HG03342 (cell line): Measurements from ENCODE around the gene IL17A.

ENCODE experiments used
- ATAC-seq: cut with Tn5 transposase; IDR thresholded peaks from one replicate; pipeline ENCODE4 v1.9.1; 2021; ENCODE audit warnings: mild to moderate bottlenecking, moderate library complexity; ENCODE audit not compliant: unreplicated experiment

Gene IL17A

DNA sequence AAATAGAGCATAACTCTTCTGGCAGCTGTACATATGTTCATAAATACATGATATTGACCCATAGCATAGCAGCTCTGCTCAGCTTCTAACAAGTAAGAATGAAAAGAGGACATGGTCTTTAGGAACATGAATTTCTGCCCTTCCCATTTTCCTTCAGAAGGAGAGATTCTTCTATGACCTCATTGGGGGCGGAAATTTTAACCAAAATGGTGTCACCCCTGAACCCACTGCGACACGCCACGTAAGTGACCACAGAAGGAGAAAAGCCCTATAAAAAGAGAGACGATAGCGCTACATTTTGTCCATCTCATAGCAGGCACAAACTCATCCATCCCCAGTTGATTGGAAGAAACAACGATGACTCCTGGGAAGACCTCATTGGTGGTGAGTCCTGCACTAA, at the start of gene IL17A:
Gene IL17A (plus strand): TSS at position 301 of the 400 bp plus-strand sequence. CDS start 57 bp downstream, at position 358.
- ATAC-seq: no peak

DNA sequence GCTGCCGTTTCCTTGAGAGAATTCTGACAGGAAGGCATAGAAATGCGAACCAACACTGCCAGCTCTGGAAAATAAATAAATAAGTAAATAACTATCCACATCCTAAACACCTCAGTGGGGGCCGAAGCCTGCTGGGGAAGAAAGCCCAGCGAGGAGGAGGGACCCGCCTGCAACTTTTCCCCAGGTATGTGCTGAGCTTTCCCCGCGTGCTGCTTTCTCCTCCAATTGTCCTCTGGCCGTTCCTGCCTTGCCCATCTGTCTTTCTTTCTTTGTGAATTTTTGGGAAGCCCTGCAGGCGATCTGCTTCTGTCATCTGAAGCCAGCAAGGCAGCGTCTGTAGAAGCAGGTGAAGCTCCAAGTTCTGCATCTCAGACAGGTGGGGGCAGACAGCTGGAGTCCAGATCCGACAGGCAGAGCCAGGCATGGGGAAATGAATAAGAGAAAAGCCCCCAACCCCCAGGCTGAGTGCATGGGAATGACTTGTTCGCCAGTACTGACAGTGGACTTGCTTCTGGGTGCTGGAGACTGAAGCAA, 49.2 kb upstream of the IL17A start:
- no peak for ATAC-seq

DNA sequence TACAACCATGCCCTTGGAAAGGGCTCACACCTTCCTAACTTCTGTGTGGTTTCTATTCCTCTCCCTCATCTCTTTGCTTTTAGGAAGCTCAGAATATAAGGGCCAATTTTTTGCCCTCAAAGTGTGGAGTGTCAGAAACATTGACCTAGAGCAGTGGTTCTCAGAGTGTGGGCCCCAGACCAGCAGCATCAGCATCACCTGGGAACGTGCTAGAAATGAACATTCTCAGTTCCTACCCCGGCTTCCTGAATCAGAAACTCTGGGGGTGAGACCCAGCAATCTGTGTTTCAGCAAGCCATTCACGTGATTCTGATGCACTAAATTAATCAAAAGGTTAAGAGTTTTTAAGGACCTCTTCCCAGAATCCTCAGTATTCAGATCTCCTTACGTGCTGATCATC, 47.9 kb upstream of the IL17A start:
- ATAC-seq: no peak

DNA sequence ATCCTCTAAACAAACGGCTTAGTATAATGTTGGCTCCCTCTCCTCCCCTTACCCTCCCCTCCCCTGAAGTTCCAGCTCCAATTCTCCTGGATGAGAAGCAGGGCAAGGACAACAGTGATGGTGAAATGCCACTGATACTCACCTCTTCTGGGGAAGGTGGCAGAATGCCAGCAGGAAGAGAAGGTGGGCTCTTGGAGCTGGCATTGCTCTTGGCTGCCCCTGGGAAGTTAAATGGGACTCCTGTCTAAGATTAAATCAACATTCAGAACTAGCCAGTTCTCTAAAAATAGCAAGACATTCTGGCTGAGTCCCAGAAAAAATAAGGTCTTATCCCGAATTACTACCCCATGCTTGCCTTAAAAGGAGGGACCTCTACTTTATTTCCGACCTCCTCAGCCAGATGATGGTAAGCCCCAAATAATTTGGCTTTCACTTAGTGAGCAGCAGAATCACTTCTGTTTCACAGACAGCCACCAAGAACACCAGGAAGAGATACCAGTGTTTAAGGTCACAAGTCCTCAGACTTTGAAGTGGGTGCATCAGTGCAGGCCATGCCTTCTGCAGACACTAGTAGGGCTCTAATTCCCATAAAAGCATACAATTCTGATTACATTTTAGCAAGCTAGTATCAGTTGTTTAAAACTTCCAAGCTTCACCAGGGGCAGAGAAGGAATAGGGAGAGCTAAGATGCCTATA, 46.0 kb upstream of the IL17A start:
- ATAC-seq: no peak

DNA sequence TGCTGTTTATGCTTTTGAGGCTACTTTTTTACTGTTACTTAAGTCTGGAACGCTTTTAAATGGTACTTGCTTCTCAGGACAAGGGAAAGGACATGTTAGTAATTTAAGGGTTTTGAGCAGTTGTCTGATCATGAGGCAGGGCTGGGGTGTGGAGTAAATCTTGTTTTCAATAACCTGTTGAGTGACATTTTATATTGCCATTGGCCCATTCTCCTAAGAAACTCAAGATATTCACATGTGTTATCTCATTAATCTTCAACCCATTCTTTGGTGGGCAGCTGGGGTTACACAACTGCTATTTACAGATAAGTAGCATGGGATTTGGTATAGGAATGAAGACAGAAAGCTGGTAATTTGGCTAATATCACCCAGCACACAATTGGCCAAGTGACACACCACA, 44.6 kb upstream of the IL17A start:
- no peak for ATAC-seq

DNA sequence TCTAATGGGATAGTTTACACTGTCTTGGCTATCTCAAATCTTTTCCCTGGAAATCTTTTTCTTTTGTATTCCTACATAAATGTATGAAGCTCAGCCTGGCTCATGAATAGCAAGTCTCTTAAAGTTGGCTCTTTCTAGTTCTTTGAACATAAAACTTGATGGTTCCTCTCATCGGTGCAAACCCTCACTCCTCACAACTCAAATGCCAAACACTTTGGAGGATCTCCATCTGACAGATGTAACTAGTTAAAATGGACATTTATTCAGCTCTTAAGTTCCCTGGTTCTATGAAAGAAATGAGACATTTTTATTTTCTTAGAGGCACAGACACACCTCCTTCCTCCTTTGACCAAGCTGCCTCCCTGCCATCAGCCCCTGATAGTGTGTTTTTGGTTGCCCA, 43.6 kb upstream of the IL17A start:
- ATAC-seq: no peak

DNA sequence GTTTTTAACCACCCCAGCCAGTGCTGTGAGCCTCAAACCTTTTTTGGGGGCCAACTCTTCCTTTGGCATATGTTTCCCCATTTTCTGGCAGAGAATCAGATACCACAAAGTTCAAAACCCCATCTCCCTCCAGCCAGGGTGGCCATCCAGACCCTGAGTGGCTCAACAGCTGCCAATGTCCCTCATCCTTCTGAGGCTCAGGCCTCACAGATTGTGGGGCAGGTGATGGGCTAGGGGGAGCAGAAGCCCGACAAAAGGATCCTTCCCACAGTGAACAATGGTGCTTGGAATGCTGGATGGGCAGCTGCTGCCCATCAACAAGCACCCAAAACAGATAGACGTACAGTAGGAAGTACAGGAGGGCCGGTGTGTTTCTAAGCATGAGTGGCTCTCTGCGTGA, 42.6 kb upstream of the IL17A start:
- no peak for ATAC-seq

DNA sequence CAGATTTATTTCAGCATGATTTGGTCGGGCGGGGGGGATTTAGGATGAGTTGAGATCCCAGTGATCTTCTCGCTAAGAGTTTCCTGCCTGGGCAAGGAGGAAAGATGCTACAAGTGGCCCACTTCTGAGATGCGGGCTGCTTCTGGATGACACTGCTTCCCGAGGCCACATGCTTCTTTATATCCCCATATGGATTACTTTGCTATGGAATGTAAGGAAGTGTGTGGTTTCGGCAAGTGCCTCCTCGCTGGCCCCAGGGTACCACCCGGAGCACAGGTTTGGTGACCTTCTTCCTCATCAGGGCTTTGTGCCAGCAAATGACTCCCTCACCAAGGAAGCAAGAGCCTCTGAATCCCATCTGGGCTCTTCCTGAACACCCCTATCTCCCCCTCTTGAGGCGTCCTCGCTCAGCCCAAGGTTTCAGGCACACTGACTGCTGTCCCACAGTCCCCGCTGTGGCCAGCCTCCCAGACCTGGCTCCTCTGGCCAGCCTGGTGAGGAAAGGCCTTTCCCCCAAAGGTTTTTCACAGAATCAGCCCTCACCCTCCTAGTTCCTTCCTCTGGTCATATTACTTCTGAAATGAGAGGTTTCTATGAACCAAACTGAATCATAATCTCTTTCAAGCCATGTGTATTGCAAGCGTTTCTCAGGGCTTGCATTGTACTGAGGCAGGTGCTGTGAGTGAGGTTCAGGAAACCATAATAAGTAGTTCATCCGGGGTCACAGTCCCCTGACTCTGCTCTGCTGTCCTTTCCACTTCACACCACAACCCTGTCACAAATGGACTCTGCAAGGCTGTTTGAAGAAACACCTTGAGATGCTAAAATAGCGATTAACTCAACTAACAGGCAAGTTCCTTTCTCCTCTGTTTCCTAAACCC, 41.7 kb upstream of the IL17A start:
- ATAC-seq: no peak

DNA sequence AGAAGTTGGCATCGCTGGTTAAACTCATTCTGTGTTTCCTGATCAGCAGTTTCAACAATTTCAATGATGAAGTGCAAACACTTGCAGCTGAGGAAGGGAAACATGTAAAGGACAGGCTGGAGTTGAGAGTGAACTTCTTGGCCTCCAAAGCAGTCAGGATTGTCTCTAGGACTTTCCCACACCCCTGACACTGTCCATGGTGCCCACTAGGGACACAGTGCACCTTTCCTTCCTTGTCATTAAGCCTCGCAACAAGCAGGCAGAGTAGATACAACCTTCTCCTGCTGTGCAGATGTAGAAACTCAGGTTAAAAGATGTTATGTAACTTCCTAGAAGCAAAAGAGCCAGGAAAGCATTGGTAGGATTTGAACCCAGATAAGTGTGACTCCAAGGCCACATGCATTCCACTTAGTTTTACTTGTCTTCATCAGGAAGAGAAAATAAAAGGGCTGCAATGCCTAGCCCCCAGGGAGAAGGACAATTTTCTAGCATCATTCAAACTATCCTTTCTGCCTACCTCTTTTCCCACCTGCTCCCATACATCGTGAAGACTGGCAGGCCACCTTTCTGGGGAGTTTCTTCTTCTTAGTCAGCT, 39.2 kb upstream of the IL17A start:
- ATAC-seq: no peak

DNA sequence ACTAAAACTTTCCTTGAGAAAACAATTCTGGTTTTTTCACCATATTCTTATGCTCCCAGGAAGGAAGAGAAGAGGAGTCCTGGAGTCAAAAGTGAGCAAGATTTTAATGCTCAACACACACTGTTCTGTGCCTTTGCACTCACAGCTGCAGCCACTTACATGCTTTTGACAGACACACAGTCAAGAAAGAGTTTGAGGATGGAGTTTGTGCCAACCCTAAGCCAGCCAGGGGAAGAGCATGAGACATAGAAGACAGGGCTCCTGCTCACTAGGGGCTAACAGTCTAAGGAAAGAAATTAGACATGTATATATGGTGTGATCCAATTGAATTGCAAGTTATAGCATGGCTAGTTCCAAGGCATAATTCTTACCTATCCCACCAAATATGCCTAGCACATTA, 37.1 kb upstream of the IL17A start:
- ATAC-seq: no peak

DNA sequence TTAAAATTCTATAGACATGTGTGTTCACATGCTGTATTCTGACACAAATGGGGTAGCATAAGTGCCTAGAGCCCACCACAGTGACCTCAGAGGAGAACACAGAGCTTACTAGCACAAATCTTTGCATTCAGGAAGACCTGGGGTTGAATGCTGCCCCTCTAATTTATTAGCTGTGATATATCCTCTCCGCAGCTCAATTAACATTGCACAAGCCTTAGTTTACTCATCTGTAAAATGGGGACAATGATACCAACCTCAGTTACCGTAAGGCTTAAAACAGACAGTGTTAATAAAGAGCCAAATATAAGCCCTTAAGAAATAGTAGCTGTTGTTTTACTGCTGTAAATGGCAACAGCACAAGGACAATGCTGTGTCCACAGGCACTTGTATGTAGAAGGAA, 36.2 kb upstream of the IL17A start:
- no peak for ATAC-seq

DNA sequence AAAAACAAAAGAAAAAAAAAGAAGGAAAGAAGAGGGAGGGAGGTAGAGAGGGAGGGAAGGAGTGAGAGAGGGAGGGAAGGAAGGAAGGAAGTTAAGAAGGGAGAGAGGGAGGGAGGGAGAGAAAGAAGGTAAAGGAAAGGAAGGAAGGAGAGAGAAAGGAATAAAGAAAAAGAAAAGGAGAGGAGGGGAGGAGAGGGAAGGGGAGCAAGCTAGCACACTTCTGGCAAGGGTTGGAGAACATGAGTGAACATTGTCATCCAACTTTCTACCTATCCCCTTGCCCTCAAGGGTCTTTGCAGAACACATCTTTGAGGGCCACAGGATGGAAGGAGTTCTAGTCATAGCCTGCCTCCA, 34.1 kb upstream of the IL17A start:
- no peak for ATAC-seq

DNA sequence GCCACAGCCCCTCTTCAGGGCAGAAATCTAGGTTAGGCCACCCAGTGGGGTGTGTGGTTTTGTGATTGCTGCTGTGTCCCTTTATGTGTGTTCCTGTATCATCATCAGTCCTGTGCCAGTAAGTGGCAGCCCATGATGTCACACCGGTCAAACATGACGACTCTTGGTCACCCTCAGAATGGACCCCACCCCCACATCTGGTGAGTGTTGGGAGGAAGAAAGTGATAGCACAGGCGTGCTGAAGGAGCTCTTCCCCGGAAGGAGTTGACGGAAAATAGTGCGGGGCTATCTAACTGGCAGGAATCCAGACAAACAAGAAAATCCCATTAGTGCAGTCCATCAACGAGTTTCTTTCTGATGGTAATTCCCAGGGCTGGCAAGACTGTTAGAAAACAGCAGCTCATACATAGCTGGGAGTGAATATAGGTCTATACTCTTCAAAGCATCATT, 33.4 kb upstream of the IL17A start:
- no peak for ATAC-seq

DNA sequence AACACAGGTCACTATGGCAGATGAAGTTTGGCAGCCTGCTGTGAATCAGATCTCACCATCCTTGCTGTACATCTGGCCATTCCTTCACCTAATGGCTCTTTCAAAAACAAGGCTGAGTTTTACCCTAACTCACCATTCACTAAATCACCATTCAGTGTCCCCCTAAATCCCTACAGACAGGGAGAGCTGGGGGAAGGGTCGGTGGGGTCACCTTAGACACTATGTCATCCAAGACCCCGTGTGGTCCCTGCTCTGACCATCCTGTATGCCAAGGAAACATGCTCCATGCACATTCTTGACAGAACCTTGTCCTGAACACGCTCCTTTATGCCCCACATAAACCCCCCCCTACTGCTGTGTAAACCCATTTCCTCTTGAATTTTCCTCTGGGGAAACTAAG, 31.8 kb upstream of the IL17A start:
- ATAC-seq: no peak

DNA sequence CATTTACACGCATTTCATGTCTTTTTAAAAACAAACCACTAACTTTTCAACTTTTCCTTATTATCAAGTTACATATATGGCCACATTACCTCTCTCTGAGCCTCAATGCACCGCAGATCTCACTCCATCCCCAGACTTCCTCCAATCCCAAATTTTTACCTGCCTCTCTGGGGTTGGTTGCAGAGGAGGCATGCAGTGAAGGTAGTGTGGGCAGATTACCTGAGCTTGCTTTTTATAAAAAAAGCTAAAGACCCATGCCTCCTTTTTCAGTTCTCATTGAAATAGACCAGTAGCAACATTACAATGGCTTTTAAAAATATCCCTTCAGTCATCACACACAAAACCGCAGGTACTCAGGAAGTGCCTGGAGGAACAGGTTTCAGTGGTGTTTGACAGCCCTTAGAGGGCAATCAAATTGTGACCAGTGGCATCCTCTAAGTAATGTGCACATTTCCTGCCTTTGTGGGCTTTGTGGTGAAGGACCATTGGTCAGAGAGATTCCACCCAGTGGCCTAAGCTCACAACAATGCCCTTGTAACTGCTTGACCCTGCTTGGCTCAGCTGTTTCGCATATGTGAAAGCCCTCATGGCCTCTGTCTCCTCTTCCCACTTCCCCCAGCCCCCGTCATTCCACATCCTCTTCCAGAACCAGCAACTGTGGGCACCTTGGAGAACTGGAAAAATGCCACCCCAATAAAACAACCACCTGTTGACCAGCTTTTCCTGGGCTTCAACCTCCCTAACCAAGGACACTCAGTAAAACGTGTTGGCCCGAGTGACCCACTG, 30.2 kb upstream of the IL17A start:
- peak; percentile 85 for ATAC-seq

DNA sequence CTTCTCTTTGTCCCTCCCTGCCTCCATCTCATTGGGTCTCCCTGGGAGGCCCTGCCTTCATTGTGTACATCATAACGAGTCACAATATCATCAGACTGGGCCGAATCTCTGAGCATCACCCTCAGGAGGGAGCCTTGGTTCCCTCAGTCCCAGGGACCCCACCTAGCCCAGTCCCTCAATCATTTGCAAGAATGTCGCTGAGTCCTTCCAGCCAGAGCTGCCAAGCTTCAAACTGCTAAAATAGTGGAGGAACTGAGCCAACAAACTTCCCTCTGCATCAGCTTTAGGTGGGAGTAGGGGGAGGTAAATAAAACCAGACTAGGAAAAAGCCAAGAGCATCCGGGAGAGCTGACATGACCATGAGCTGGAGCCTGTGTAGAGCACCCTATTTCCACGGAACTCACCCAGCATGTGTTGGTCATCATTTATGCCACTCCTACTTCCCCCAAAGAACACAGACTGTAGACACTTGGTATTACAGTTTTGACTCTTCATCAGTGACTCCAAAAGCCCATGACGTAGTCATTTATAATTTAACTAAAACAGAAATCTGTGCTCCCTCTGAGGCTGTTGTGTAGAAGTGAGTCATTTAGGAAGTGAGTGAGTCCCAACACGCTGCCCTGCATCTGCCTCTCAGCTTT, 28.8 kb upstream of the IL17A start:
- ATAC-seq: peak; percentile 64

DNA sequence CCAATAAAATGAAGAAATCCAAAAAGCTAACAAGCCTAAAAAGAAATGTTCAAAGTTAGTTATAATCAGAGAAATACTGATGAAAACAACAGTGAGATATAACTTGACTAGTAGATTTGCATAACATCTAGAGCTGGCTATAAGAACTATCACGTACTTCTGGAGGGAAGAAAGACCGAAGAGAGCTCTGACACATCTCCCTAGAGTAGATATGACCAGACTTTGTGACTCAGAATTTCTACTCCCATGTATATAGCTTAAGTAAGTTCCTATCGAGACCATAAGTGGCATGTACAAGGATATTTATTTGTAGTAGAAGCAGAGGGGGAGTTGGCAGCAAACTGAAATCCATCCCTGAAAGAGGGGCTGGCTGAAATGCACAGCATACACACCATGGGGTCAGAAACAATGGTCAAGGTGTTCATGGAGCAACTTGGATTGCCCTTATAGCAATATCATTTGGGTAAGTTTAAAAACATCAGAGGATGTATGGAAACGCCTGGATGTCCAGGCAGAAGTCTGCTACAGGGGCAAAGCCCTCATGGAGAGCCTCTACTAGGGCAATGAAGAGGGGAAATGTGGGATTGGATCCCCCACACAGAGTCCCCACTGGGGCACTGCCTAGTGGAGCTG, 25.6 kb upstream of the IL17A start:
- no peak for ATAC-seq

DNA sequence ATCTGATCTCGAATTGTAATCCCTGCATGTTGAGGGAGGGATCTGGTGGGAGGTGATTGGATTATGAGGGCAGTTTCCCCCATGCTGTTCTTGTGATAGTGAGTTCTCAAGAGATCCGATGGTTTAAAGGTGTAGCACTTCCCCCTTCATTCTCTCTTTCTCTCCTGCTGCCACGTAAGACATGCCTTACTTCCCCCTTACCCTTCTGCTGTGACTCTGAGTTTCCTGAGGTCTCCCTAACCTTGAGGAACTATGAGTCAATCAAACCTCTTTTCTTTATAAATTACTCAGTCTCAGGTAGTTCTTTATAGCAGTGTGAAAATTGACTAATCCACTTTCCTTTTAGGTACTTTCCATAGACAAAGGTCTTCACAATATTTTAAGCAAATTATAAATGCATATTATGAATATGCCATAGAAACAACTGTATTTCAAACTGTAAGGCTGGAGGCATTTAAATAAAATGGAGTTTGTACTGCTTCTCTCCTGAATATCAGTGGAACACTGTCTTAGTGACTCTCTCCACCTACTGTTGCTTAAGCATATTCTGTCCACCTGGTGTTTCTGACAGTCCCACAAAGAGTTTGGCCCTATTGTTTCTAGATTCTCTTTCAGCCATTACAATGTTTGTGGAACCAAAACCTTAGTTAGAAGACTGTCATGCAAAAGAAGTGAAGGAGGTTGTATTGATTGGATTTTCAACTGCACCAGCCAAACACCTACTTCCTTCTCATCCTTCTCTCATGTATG, 24.3 kb upstream of the IL17A start:
- ATAC-seq: no peak
